Measurements from ENCODE around the gene KCNMB1.

DNA sequence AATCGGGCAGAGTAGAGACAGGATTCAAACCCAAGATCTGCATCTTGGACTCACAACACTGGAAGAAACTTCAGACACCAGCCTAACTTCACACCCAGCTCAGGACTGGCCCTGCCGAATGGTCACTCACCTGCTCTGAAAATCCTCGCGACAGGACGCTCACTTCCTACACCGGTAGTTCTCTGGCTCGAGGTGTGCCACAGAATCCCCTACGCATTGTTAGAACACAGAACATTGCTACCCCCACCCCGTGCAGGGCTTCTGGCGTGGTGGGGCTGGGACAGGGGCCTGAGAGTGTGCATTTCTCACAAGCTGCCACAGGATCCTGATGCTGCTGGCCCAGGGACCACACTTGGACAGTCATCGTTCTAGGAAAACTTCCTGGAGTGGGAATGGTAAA, 12.1 kb downstream of the KCNMB1 start:
- no peak for TF ChIP-seq EZH2 (IDR thresholded peaks at IDR 0.05; ENCODE audit: insufficient read depth, poor library complexity, severe bottlenecking)
- no peak for TF ChIP-seq EZH2phosphoT487 (IDR thresholded peaks at IDR 0.05; ENCODE audit: insufficient read depth, low read depth)

All from GM23248 (cell line).